ENCODE data around the gene DPH5. TPM values are rescaled to one million over a fixed set of nuclear protein-coding genes. Genes with fewer than 3 reads are reported as not detected.

DPH5 gene
- total and polyA plus RNA-seq, 2 of the 4 experiments (the other 2 are of a cell fraction) = 32.3 to 42.0 TPM

DNA sequence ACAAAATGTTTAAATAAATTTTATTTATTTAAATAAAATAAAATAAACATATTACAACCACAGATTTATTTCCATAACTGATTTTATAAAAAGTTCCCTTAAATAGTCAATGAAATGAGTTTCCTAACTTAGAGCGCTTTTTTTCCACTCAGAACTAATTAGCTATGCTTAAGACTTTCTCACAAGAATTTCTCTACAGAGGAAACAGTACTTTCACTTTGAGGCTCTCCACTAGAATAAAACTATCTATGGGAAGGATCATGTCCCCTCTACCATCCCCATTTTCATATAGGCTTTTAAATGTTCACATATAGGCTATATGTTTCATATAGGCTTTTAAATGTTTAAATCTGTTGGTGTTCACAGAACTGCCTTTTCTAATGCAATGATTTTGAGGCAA is 40.0 kb upstream of the DPH5 start:
- no peak overlapping the region for H4K8ac ChIP-seq (ENCODE audit: low read depth in 2 of 2, low read length in 2 of 2)
- H2BK15ac ChIP-seq (ENCODE audit: low read depth, low read length) = no peak overlapping the region
- in situ Hi-C loops (cut with MboI; ENCODE audit: low sequenced_read_pairs) = no loop called here
- dilution Hi-C loops (cut with HindIII; ENCODE audit: low sequenced_read_pairs, unreplicated experiment) = no loop called here
- POLR2A ChIA-PET (ENCODE audit: unreplicated experiment) = no interaction called here
- H3K9me1 ChIP-seq (ENCODE audit: insufficient read depth, low read length) = no peaks in the 10 kb centered on the region; the same call in 1 of the 2 replicates
- H3K4ac ChIP-seq (ENCODE audit: low read depth, low read length) = no peak overlapping the region
- no peak overlapping the region for H3K27ac ChIP-seq (ENCODE audit: insufficient read depth, low read length)
- BruUV-seq (replicated peaks) = no TSS peak
- H3K14ac ChIP-seq (replicated peaks; ENCODE audit: low read depth, low read length) = no peak overlapping the region
- ATAC-seq (ENCODE audit: low read depth) (no peak), DNase-seq (no peak)
- intact Hi-C loops (cut with micrococcal nuclease) = no loop called here
- H3K27me3 ChIP-seq (ENCODE audit: control insufficient read depth, insufficient read depth, low read length) = no peaks in the 10 kb centered on the region
- no peak overlapping the region for H3K23ac ChIP-seq (ENCODE audit: low read depth, low read length)
- TF ChIP-seq MAFK (IDR thresholded peaks at IDR 0.05; ENCODE audit: low read depth, low read length) = no peak
- TF ChIP-seq CEBPB (IDR thresholded peaks at IDR 0.05; ENCODE audit: low read depth, low read length) = no peak
- no peak overlapping the region for H2AK5ac ChIP-seq (ENCODE audit: low read depth, low read length)
- no peak overlapping the region for H2BK20ac ChIP-seq (ENCODE audit: low read depth, low read length)
- H3K36me3 ChIP-seq (ENCODE audit: control insufficient read depth, insufficient read depth, low read length) = no peaks in the 10 kb centered on the region
- no peaks in the 10 kb centered on the region for H4K20me1 ChIP-seq (ENCODE audit: insufficient read depth, low read length)
- no peak overlapping the region for H2BK5ac ChIP-seq (ENCODE audit: low read depth, low read length, poor library complexity, severe bottlenecking)
- H3K4me1 ChIP-seq (ENCODE audit: control insufficient read depth, insufficient read depth, low read length) = no peaks in the 10 kb centered on the region
- CTCF ChIA-PET = no interaction called here
- H4K91ac ChIP-seq (ENCODE audit: insufficient read depth, low read depth, low read length) = no peak overlapping the region
- H3K9me3 ChIP-seq (ENCODE audit: control insufficient read depth, insufficient read depth, low read length) = no peaks in the 10 kb centered on the region
- H3K18ac ChIP-seq (ENCODE audit: low read depth, low read length) = no peak overlapping the region
- H3K79me1 ChIP-seq (ENCODE audit: low read depth in 1 of 2, low read length in 2 of 2) = 0 out of 4 replicates have a peak, but pooled peaks cover 0 to 5% of the 10 kb centered on the region in 2 experiments
- H3K56ac ChIP-seq (ENCODE audit: extremely low read depth, insufficient read depth, low read length) = no peak overlapping the region
- no peak overlapping the region for H2AFZ ChIP-seq (replicated peaks; ENCODE audit: low read length, poor library complexity)
- H3K9ac ChIP-seq (ENCODE audit: low read depth, low read length) = no peak overlapping the region
- no CpG with 5 or more reads among the region's 1 CpG for WGBS, 2 experiments (ENCODE audit: extremely low coverage in 2 of 2, insufficient read length in 1 of 2)
- no peak overlapping the region for H2AK9ac ChIP-seq (replicated peaks; ENCODE audit: low read depth, low read length, poor library complexity)
- no peak overlapping the region for H2BK120ac ChIP-seq (ENCODE audit: low read depth, low read length)
- H3K4me2 ChIP-seq (ENCODE audit: low read depth, low read length) = no peak overlapping the region
- H4K5ac ChIP-seq (ENCODE audit: low read depth, low read length) = no peak overlapping the region
- H3K4me3 ChIP-seq (ENCODE audit: insufficient read depth, low read depth, low read length) = no peak overlapping the region
